ENCODE results near the gene B3GNT8.
"Not testable (repeated sequence)": the region's sequence is repeated elsewhere in the genome, so short reads cannot be mapped to it uniquely, and the experiment has no call there.

Gene B3GNT8, protein sequence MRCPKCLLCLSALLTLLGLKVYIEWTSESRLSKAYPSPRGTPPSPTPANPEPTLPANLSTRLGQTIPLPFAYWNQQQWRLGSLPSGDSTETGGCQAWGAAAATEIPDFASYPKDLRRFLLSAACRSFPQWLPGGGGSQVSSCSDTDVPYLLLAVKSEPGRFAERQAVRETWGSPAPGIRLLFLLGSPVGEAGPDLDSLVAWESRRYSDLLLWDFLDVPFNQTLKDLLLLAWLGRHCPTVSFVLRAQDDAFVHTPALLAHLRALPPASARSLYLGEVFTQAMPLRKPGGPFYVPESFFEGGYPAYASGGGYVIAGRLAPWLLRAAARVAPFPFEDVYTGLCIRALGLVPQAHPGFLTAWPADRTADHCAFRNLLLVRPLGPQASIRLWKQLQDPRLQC

DNA sequence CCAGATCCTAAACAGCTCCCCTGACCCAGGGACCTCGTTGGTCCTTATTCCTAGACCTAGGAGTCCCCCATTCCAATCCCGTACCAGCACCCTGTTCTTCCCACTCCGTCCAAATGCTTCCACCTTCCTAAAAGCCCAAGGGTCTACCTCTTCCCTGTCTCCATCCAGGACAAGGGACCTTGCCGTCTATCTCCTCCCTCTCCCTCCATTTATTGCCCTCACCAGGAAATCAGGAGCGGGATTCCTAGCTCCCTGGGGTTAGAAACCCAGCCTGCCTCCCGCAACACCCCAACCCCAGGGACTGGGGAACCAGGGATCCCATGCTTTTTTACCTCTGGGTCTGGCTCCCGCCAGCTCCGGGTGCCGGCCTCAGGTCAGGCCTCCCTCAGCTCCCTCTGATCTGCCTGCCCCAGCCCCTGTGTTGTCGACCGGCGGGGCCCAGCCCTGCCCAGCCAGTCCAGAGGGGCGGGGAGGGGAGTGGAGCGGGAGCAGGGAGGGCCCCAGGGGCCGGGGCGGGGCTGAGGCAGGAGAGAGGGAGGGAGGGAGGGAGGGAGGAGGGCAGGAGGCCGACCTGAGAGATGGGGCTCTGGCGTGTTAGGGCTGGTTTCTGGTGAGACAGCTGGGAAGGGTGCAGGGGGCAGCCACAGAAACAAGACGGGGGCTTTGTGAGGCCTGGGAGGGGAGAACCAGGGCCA lies at the start of gene B3GNT8:
Gene B3GNT8, minus strand, starts transcription at position 423 of the 695 bp plus-strand sequence. CDS start 596 bp downstream, outside the sequence.
- no peak for DNase-seq (ENCODE audit: low read depth)

DNA sequence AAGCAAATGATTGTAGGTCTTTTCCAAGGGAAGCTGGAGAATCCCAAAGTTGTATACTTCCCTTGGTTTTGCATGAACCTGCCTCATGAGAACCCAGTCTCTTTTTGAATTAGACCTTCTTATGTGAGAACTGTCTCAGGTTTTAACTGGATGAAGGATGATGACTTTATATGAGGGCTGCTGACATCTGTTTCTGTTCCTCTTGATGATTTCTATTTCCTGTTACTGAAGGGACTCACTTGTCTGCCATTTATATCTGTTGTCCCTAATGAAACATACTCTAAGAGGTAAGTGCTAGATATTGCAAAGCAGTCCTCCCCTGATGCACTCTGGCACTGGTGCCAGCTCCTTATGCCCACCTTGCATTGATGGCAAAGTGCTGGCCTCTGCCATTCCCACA lies 49.4 kb upstream of the B3GNT8 start:
- DNase-seq (ENCODE audit: low read depth): no peak

DNA sequence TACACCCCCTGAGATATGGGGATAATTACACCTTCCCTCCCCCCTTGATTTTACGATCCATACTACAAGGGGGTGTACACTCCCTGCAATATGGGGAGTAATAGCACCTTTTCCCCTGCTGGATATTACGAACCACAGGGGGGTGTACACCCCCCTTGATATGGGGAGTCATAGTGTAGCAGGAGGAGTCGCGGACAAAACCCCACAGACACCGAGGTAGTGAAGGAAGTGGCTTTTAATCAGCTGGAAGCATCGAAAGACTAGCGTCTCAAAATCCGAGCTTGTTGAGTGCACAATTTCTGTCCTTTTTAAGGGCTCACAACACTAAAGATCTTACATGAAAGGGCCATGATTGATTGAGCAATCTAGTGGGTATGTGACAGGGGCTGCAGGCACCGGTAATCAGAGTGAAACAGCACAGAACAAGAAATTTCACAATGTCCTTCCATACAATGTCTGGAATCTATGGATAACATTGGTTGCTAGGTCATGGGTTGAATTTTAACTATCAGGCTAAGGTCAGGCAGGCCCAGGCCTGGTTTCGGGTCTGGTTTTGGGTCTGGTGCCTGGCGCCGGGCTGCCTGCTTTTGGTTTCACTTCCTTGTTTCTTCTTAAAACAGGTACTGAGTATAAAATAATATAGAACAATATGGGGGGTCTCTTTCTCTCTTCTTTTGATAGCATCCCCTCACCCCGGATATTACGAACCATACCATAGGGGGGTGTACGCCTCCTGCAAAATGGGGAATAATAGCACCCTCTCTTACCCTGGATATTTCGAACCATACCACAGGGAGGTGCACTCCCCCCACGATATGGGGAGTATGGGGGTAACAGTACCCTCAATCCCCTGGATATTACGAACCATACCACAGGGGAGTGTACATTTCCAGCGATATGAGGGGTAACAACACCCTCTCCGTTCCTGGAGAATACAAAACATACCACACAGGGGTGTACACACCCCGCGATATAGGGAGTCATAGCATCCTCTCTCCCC lies 36.4 kb upstream of the B3GNT8 start:
- DNase-seq (ENCODE audit: low read depth): not testable (repeated sequence)

DNA sequence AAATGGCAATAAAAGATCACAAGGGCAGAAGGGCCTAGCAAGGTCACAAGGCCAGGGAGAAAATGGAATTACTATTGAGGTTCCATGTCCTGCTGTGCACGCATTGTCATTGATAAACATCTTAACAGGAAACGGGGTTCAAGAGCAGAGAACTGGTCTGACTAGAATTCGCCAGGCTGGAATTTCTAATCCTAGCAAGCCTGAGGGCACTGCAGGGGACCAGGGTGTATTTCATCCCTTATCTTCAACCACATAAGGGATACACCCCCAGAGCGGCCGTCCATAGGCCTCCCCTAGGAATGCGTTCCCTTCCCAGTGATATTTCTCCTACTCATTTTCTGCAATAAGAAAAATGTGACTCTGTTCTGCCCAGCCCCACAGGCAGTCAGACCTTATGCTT lies 35.3 kb upstream of the B3GNT8 start:
- no peak for DNase-seq (ENCODE audit: low read depth)

DNA sequence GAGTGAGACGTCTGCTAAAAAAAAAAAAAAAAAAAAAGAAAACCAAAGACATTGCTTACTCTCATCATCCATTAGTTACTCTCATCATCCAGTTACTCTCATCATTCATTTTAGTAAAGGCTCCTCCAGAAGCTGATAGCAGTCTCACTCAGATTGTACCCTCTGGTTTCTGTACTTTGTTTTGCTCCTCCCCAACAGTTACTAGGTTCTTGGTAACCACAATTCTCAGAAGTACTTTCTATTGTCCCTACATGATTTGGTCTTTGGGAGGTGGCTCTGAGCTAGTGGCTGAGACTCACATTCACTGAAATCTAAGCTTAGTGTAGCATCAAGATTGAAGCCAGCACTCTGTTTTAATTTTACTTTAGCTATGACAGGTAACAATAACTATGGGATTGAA lies 30.1 kb upstream of the B3GNT8 start:
- DNase-seq (ENCODE audit: low read depth): no peak

DNA sequence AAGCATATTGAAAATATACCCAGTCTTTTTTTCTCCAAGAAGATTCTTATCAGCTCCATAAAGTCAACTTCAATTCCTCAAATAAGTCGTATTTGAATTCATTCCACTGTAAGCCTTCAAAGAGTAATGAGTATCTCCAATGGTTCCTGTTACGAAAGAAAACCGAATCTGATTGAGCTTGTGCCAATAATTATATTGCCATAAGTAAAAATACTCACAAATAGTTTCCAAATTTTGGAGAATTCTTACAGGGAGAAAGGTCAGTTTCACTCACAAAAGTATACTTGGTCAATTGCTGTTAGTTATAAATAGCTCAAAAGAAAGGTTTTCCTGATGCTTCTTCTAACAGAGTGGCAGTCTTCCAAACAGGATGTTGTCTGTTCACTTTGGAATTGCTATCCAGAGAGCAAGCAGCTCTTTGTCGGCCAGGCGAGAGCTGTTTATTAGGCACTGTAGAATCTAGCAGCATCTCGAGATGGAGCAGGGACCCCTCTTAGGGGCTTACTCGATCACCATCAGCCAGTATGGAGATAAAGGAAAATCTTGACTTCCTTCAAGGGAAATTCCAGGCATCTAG lies 29.3 kb upstream of the B3GNT8 start:
- DNase-seq (ENCODE audit: low read depth): no peak

DNA sequence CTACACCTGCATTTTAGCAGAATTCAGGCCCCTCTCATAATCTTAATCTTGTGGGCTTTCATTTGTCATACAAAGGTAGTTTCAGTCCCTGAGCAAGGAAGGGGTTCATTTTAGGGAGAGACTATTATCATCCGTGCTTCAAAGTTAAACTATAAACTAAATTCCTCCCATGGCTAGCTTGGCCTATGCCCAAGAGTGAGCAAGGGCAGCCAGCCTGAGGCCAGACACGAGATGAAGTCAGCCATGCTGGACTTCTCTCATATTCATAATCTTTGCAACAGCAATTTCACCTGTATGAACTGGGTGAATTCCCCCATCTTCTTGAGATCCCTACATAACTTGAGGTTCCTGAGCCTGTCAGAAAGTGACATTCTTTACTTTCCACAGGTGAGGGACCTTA lies 28.8 kb upstream of the B3GNT8 start:
- no peak for DNase-seq (ENCODE audit: low read depth)

DNA sequence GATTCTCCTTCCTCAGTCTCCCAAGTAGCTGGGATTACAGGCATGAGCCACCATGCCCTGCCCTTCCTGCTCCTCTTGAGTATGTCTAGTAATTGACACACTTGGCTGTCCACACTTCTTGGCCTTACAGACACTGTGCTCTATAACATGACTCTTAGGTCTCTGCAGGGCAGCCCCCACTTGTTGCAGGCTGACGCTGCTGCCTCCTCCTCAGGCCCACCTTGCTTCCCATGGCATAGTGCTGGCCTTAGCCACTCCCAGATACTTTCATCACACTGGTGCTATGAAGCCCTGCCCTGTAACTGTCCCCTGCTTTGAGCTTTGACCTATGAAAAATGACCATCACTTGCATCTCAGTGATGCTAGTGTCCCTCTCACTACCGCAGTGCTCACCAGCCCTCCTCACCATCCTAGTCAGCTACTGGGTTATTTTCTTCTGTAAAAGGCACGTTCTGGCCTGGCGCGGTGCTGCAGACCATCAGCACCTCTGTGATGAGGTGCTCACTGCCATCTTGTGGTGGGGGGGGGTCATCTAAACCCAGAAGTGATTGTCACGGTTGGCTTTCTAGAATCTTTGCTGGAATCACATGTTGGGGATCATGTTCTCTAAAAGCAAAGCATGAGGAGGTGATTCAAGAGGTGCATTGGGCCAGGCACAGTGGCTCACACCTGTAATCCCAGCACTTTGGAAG lies 25.6 kb upstream of the B3GNT8 start:
- no peak for DNase-seq (ENCODE audit: low read depth)

DNA sequence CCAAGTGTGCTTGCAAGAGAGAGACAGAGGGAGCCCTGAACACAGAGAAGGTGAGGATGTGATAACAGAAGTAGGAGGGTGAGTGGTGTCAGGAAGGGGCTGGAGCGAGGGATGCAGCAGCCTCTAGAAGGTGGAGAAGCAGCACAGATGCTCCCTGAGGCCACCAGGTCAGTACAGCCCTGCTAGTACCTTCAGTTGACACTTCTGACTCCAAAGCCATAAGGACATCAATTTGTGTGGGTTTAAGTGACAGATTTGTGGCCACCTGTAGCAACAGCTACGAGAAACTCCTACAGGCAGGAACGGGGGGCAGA lies 22.6 kb upstream of the B3GNT8 start:
- DNase-seq (ENCODE audit: low read depth): no peak

DNA sequence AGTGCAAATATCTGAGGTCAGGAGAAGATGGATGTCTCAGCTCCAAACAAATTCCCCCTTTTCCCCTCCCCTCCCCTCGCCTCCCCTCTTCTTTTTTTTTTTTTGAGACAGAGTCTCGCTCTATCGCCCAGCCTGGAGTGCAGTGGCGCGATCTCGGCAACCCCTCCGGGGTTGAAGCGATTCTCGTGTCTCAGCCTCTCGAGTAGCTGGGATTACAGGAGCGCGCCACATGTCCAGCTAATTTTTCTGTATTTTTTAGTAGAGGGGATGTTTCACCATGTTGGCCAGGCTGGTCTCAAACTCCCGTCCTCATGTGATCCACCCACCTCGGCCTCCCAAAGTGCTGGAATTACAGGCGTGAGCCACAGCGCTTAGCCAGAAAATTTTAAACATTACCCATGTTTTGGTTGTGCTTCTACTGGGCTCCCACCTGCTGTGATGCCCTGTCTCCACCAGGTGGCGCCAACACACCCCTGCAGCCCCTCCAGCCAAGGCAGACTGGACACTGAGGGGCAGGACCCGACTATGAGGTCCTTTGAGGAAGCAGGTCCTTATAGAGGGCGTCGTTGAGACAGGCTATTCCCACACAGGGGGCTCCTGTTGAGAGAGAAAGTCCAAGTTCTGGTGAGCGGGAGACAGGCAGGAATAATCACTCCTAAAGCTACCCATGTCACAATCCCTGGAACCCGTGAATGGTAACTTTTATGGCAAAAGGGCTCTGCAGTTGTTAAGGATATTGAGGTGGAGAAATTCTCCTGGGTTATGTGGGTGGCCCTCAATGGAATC lies 22.1 kb upstream of the B3GNT8 start:
- peak; percentile 41 for DNase-seq (ENCODE audit: low read depth)

DNA sequence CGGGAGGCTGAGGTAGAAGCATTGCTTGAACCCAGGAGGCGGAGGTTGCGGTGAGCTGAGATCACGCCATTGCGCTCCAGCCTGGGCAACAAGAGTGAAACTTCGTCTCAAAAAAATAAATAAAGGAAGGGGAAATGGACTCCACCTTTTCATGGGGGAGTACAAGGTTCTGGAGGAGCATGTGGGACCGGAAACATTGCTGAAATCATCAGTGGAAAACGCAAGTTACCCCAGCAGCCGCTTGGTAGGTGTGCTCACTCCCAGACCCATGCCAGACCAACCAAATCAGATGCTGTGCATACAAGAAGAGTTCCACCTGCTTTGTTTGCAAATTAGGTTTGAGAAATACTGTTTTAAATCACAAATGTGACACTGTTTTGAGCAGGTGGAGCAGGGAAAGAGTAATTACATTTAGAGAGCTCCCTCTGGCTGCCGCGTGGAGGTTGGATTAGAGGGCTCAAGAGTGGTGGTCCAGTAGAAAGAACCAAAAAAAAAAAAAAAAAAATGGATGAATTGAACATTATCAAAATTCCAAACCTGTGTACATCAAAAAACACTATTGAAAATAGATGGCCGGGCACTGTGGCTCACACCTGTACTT lies 20.7 kb upstream of the B3GNT8 start:
- DNase-seq (ENCODE audit: low read depth): no peak

DNA sequence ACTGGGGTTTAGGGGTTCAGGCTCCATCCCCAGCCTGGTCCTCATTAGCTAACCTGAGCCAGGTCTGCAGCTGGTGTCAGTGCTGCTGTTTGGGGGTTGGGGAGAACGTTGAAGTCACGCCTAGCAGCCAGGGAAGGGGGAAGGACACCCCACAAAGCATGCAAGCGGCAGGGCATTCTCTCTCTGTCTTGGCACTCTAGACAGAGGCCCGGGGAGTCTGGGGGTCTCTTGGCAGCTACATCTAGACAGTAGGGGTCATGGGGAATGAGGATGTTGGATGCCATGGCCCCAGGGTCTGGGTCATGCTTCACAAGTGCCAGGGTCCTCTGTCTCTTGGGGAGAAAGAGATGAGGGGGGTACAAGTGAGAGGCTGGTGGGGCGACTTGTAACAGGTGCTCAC lies 18.4 kb upstream of the B3GNT8 start:
- DNase-seq (ENCODE audit: low read depth): no peak

DNA sequence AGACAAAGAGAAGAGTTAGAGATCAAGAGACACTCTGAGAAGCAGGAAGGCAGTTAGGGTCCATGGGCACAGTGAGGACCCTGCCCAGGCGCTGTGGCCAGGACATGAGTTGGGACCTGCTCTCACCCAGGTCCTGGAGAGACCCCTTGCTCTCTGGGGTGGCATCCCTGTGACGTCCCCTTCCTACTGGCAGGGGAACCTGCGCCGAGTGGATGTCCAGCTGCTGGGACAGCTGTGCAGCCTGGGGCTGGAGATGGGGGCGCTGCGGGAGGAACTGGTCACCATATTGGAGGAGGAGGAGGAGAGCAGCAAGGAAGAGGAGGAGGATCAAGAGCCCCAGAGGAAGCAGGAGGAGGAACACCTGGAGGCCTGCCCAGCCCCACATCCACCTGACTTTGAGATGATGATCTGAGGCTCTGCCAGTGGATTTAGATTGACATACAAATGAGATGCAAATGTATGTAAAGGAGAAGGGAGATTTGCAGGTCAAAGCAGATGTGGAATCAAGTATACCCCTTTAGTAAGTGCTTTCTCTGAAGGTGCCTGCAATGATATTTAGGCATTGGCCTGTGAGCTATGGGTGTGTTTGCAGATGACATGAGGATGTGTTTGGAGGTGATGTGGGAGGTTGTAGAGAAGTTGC lies 16.8 kb upstream of the B3GNT8 start:
- DNase-seq (ENCODE audit: low read depth): no peak

DNA sequence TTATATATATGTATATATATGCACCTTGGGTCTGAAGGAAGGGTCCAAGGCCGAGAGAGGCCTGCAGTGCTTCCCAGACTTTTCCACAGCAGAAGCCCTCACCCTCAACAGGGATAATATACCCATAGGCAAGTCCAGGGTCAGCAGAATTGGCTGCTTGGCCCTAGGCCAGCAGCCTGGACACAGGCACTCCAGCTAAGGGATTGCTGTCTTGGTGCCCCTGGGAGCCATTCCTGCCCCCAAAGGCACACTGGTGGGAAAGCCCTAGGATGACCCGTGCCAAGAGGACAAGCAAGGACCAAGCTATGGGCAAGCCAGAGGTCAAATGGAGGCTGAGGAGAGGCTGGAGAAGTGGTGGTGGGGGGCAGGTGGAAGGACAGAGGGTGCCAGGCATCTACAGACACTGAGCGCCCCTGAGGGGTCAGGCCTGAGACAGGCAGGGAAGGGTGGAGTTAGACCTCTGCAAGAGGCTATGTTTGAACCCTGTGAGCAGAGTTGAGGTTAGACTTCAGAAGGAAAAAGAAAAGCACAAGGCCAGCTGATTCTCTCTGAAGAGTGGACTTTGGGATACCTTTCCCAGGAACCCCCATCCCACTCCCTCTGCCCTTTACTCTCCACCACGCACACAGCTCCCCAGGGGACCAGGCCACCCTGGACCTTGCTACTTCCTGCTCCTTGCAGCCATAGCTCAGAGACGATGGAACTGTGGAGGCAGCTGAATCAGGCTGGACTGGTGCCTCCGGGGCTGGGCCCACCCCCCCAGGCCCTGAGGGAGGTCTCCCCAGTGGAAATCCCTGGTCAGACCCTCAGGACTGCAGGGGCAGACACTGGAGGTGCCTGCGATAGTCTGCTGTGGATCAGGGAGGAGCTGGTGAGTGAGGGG lies 15.5 kb upstream of the B3GNT8 start, which contains the start of gene ERICH4:
Gene ERICH4, plus strand, starts transcription at position 684 of the 883 bp plus-strand sequence. Its CDS starts 14 bp downstream, at position 698.
- DNase-seq (ENCODE audit: low read depth): no peak

DNA sequence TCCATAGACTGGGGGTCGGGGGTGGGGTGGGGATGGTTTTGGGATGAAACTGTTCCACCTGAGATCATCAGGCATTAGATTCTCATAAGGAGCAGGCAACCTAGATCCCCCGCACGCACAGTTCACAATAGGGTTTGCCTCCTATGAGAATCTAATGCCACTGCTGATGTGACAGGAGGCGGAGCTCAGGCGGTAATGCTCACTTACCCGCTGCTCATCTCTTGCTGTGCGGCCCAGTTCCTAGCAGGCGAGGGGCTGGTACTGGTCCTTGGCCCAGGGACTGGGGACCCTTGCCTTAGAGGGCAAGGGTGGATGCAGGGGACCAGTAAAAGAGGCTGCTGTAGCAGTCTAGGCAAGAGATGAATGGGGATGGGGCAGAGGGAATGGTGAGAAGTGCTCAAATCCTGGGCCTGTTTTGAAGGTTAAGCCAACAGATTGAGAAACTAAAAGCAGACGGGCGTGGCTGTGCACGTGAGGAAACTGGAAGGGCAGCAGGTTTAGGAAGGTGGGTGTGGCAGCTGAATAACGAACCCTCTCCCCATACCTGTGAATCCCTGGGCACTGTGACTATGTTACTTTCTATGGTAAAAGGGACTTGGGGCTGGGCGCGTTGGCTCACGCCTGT lies 14.3 kb upstream of the B3GNT8 start:
- DNase-seq (ENCODE audit: low read depth): no peak

DNA sequence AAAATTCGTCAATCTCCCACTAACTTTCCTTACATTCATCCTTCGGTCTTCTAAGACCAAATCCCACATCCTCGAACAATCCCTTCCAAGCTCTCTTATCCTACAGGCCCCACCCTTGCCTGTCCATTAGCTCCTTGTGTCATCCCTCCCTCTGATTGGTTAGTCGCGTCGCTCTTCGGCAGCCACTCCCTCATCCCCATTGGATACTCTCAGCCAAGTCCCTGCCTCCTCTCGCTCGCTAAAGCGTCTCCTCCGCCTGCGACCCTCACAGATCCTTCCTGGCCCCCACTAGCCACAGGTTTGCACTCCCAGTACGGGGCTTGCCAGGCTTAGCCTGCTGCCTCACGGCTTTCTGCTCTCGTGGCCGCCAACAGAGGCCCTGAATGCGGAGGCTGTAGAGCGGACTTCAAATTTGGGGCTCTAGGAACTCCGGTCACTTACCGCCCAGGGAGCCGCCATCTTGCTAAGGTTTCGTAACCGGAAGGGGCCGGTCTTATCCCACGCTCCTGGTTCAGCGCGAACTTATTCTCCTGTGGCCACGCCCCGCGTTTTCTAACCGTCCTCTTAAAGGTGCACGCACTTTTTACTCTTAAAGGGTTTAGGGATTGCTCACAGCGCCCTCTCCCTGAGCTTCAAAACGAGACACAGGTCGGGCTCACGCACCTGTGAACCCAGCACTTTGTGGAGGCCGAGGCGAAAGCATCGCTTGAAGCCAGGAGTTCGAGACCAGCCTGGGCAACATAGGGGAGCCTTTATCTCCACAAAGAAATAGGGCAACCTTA lies 12.5 kb upstream of the B3GNT8 start, which contains the start of gene DMAC2:
Gene DMAC2, minus strand, starts transcription at position 472 of the 782 bp plus-strand sequence. Its CDS starts 13 bp downstream, at position 459.
- DNase-seq (ENCODE audit: low read depth): peak; percentile 92

DNA sequence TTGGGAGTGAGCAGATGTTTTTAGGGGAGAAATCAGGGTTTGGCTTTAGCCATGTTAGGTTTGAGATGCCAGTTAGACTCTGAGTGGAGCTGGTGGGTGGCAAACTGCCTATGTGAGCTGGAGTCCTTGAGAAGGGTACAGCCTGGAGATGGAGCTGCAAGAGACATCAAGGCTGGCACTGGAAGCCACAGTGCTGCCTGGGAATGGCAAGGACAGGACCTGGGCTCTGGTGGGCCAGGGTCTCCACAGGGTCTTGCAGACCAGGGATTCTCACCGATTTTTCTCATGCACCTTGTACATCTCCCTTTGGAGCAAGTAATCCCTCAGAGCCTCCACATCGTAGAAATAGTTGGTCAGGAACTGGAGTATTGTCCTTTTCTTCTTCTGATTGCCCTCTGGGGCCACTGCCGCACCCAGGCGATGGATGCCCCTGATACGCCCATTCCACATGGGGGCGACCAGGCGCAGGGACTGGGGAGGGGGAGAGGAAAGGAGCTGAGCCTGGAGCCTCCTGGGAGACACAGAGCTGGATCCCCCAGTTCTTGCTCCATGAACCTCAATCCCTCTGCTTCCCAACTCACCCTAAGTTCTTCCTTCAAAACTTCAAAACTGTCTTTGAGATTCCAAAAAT lies 10.9 kb upstream of the B3GNT8 start:
- DNase-seq (ENCODE audit: low read depth): no peak

All from stimulated activated CD8-positive, alpha-beta memory T cell treated with anti-CD3 and anti-CD28 coated beads, Interleukin-15, amount 100 ng/mL, for 1 hour (primary cell).